ENCODE results near the gene EPAS1. TPM values are rescaled to one million over a fixed set of nuclear protein-coding genes. Genes with fewer than 3 reads are reported as not detected.
A peak's percentile ranks its signal among the peaks of the same experiment; 100 is the strongest.

Gene EPAS1
- total RNA-seq, 1 experiment from 2014 or later, result 77.3 TPM

DNA sequence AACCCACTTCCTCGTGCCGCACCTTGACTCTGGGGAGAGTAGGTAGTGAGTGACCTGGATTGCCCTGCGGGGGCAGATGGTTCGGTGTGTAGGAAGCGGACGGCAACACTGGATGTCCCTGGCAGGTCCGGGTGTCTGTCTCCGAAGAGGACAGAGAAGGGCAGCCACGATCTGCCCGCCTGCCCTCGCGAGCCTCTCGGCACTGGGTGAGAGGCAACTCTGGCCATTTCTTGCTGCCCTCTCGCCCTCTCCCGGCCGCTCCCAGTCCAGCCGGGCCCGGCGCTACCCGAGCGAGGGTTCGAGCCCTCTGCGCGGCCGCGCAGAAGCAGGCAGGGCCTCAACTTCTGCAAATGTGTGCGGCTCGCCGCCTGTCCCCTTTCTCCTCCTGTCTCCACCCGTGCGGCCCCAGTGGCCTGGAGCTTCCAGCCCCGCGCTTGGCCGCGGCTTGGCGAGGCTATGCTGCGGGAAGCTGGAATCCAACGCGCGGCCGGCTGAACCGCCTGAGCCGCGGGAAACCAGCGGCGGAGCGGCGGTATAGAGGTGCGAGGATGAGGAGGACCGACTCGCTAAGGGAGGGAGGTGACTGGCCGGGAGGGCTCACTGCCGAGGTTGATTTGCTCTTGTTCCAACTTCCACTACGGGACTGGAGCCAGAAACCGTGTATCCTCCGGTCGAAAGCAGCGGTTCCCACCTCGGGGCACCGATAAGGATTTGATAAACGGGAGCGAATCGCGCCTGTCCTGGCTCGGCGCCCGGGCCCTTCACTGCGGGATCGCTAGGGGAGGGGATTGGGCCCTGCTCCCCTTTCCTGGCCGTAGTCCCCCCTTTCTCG is 1.5 kb downstream of the EPAS1 start:
- H3K27me3 ChIP-seq (replicated peaks; ENCODE audit: control insufficient read depth, insufficient read depth, low read length), result no peaks in the 10 kb centered on the region
- peak overlapping the region; percentile 57 for H3K27ac Mint-ChIP-seq (ENCODE audit: unreplicated experiment)
- H3K36me3 ChIP-seq (ENCODE audit: control insufficient read depth, insufficient read depth, low read length), result no peaks in the 10 kb centered on the region
- peaks cover 34% of the 10 kb centered on the region for H3K4me1 Mint-ChIP-seq (ENCODE audit: low read depth, unreplicated experiment)
- peak; percentile 60 to 61 for DNase-seq
- peaks cover 24% of the 10 kb centered on the region for H3K4me1 ChIP-seq
- intact Hi-C loops (cut with micrococcal nuclease; ENCODE audit: unreplicated experiment), result loop anchor here (1.0 to 10.0 kb wide), 7 partner anchors 9 to 684 kb away; partner anchors contain the start of gene SRBD1
- no peaks in the 10 kb centered on the region for H3K9me3 ChIP-seq
- ChIA-PET POLR2A (interaction anchor here (0.9 to 1.8 kb wide), 2 partner anchors 37 to 236 kb away, joined by 6 to 8 read pairs; no protein-coding TSS in a partner anchor), CTCF (interaction anchor here (0.6 to 2.1 kb wide), 5 partner anchors 236 to 649 kb away, joined by 3 to 15 read pairs (median 4); no protein-coding TSS in a partner anchor)
- BruUV-seq (replicated peaks), result no TSS peak
- TF ChIP-seq CTCF (IDR thresholded peaks at IDR 0.05; ENCODE audit: insufficient read depth in 1 of 2, low read depth in 1 of 2, low read length in 1 of 2, severe bottlenecking in 1 of 2, unreplicated experiment in 1 of 2), result peak in 1 of 2 experiments; percentile 43
- no peaks in the 10 kb centered on the region for H3K9me3 Mint-ChIP-seq (ENCODE audit: unreplicated experiment)
- H3K4me3 ChIP-seq (ENCODE audit: low read depth, low read length), result peak overlapping the region; percentile 90
- H3K27me3 Mint-ChIP-seq (ENCODE audit: insufficient read depth, unreplicated experiment), result peaks cover 2% of the 10 kb centered on the region
- H3K36me3 Mint-ChIP-seq (ENCODE audit: insufficient read depth, unreplicated experiment), result peaks cover 26% of the 10 kb centered on the region
- H3K4me3 Mint-ChIP-seq (ENCODE audit: unreplicated experiment), result peak overlapping the region; percentile 83

GRCh38 chr2:46299365-46300263 is 2.4 kb downstream of the EPAS1 start:
- H3K27ac Mint-ChIP-seq (ENCODE audit: unreplicated experiment), result peak overlapping the region; percentile 8
- H3K4me1 Mint-ChIP-seq (ENCODE audit: low read depth, unreplicated experiment), result peaks cover 39% of the 10 kb centered on the region
- peaks cover 1% of the 10 kb centered on the region for H3K9me3 Mint-ChIP-seq (ENCODE audit: unreplicated experiment)
- BruUV-seq (replicated peaks), result no TSS peak
- no peaks in the 10 kb centered on the region for H3K36me3 ChIP-seq (ENCODE audit: control insufficient read depth, insufficient read depth, low read length)
- POLR2A ChIA-PET, result interaction anchor here (0.6 to 0.9 kb wide), 2 partner anchors 32 to 36 kb away, joined by 4 to 8 read pairs; no protein-coding TSS in a partner anchor
- peaks cover 2% of the 10 kb centered on the region for H3K27me3 Mint-ChIP-seq (ENCODE audit: insufficient read depth, unreplicated experiment)
- H3K9me3 ChIP-seq, result no peaks in the 10 kb centered on the region
- peaks cover 26% of the 10 kb centered on the region for H3K36me3 Mint-ChIP-seq (ENCODE audit: insufficient read depth, unreplicated experiment)
- intact Hi-C loops (cut with micrococcal nuclease; ENCODE audit: unreplicated experiment), result loop anchor here (1.0 to 10.0 kb wide), 8 partner anchors 8 to 685 kb away; partner anchors contain the start of gene SRBD1
- no peaks in the 10 kb centered on the region for H3K27me3 ChIP-seq (replicated peaks; ENCODE audit: control insufficient read depth, insufficient read depth, low read length)
- peak; percentile 72 to 73 for DNase-seq
- peaks cover 25% of the 10 kb centered on the region for H3K4me1 ChIP-seq
- H3K4me3 ChIP-seq (ENCODE audit: low read depth, low read length), result peak overlapping the region; percentile 90
- H3K4me3 Mint-ChIP-seq (ENCODE audit: unreplicated experiment), result peak overlapping the region; percentile 83
- TF ChIP-seq CTCF (IDR thresholded peaks at IDR 0.05; ENCODE audit: insufficient read depth in 1 of 2, low read depth in 1 of 2, low read length in 1 of 2, severe bottlenecking in 1 of 2, unreplicated experiment in 1 of 2), result no peak
- CTCF ChIA-PET, result interaction anchor here (0.6 to 1.4 kb wide), 5 partner anchors 36 to 650 kb away, joined by 3 to 7 read pairs (median 4); no protein-coding TSS in a partner anchor
